ENCODE results near the gene ELK3.

Gene ELK3

DNA sequence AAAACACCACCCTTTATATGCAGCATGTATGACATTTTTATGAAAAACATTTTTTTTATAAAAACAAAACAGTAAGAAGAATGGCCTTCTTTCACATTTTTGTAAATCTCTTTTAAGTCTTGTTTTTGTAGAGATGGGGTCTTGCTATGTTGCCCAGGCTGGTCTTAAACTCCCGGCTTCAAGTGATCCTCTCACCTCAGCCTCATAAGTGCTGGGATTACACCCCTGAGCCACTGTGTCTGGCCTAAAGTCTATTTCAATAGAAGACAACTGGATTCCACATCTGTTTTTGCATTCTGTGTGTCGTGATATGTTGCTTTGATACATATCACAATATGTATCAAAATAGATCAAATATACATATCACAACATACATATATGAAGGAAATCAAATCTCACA is 98.9 kb downstream of the ELK3 start:
- H3K9ac ChIP-seq (ENCODE audit: low read length) = no peak overlapping the region
- no peak overlapping the region for H3K4ac ChIP-seq (ENCODE audit: low read depth, low read length)
- H2BK15ac ChIP-seq (replicated peaks; ENCODE audit: low read depth) = no peak overlapping the region
- H3K79me2 ChIP-seq (ENCODE audit: control insufficient read depth, insufficient read depth, low read length) = no peaks in the 10 kb centered on the region
- no peak overlapping the region for H4K5ac ChIP-seq (ENCODE audit: low read length)
- H3K27ac ChIP-seq (ENCODE audit: low read depth, low read length) = no peak overlapping the region
- H3K4me3 ChIP-seq (ENCODE audit: low read length) = no peak overlapping the region
- H3K36me3 ChIP-seq (ENCODE audit: control insufficient read depth, insufficient read depth, low read length) = no peaks in the 10 kb centered on the region
- H3K18ac ChIP-seq (ENCODE audit: low read length) = no peak overlapping the region
- no peak overlapping the region for H2BK5ac ChIP-seq (ENCODE audit: low read length)
- no peak overlapping the region for H3K4me2 ChIP-seq (ENCODE audit: low read length)
- no peak overlapping the region for H4K8ac ChIP-seq (ENCODE audit: low read depth, low read length)
- no peak overlapping the region for H2AK5ac ChIP-seq (ENCODE audit: low read length)
- no peak overlapping the region for H3K56ac ChIP-seq (ENCODE audit: low read length)
- DNase-seq = no peak
- no peaks in the 10 kb centered on the region for H3K4me1 ChIP-seq (ENCODE audit: control insufficient read depth, low read depth, low read length)
- no peaks in the 10 kb centered on the region for H3K27me3 ChIP-seq (ENCODE audit: insufficient read depth, low read length, poor library complexity)
- H2BK120ac ChIP-seq (ENCODE audit: low read depth, low read length) = no peak overlapping the region
- no peaks in the 10 kb centered on the region for H3K79me1 ChIP-seq (ENCODE audit: low read length)
- no peak overlapping the region for H3K23ac ChIP-seq (ENCODE audit: low read length)
- WGBS (ENCODE audit: extremely low coverage, insufficient coverage, low lambda C conversion rate) = no CpG with 5 or more reads among the region's 2 CpGs

- no CpG with 5 or more reads among the region's 3 CpGs for WGBS (ENCODE audit: extremely low coverage, insufficient coverage, low lambda C conversion rate)
Measured at GRCh38 chr12:96294831-96295230, 100.7 kb downstream of the ELK3 start.

DNA sequence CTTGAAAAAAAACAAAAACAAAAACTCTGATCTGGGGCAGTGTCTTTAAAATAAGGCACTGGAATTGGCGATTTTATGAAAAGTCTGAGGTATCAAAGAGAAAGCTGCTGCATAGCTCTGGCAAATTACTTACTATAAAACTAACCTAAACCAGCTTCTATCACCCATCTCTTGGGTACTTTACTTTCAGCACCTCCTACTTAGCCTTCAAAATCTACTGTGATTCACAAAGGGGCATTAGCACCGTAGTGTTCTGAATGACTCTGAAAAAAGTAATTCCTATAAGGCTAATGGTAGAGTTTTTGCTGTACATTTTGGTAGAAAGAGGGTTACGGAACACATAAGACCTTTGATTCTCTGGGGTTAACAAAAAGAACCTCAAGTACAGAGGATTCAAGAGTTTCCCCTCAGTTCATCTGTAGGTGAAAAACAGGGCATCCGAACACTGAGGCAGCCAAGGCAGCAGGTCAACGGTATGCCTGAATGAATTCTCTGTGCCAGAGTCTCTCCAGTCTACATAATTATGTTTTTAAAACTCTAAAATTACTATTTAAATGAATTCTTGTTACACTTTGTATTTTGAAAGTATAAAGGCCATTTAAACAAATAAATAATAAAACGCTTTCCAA is 101.5 kb downstream of the ELK3 start:
- Histone ChIP-seq H3K56ac (ENCODE audit: low read length) (no peak overlapping the region), H2AK5ac (ENCODE audit: low read length) (no peak overlapping the region), H3K36me3 (ENCODE audit: control insufficient read depth, insufficient read depth, low read length) (no peaks in the 10 kb centered on the region), H3K4me3 (ENCODE audit: low read length) (no peak overlapping the region), H3K4ac (ENCODE audit: low read depth, low read length) (no peak overlapping the region), H2BK120ac (ENCODE audit: low read depth, low read length) (no peak overlapping the region), H3K79me2 (ENCODE audit: control insufficient read depth, insufficient read depth, low read length) (no peaks in the 10 kb centered on the region), H2BK5ac (ENCODE audit: low read length) (no peak overlapping the region), H3K27me3 (ENCODE audit: insufficient read depth, low read length, poor library complexity) (no peaks in the 10 kb centered on the region), H3K4me1 (ENCODE audit: control insufficient read depth, low read depth, low read length) (no peaks in the 10 kb centered on the region), H3K27ac (ENCODE audit: low read depth, low read length) (no peak overlapping the region), H4K5ac (ENCODE audit: low read length) (no peak overlapping the region), H2BK15ac (replicated peaks; ENCODE audit: low read depth) (no peak overlapping the region), H3K9ac (ENCODE audit: low read length) (no peak overlapping the region), H4K8ac (ENCODE audit: low read depth, low read length) (no peak overlapping the region), H3K23ac (ENCODE audit: low read length) (no peak overlapping the region), H3K4me2 (ENCODE audit: low read length) (no peak overlapping the region), H3K79me1 (ENCODE audit: low read length) (no peaks in the 10 kb centered on the region), H3K18ac (ENCODE audit: low read length) (no peak overlapping the region)
- 100% methylated on average over 1 of the region's 6 CpGs for WGBS (ENCODE audit: extremely low coverage, insufficient coverage, low lambda C conversion rate)
- no peak for DNase-seq

More at GRCh38 chr12:96294831-96295230, 100.7 kb downstream of the ELK3 start:
- Histone ChIP-seq H3K18ac (ENCODE audit: low read length) (no peak overlapping the region), H2AK5ac (ENCODE audit: low read length) (no peak overlapping the region), H3K4me1 (ENCODE audit: control insufficient read depth, low read depth, low read length) (no peaks in the 10 kb centered on the region), H3K27me3 (ENCODE audit: insufficient read depth, low read length, poor library complexity) (no peaks in the 10 kb centered on the region), H3K36me3 (ENCODE audit: control insufficient read depth, insufficient read depth, low read length) (no peaks in the 10 kb centered on the region), H3K9ac (ENCODE audit: low read length) (no peak overlapping the region), H4K5ac (ENCODE audit: low read length) (no peak overlapping the region), H3K79me1 (ENCODE audit: low read length) (no peaks in the 10 kb centered on the region), H3K56ac (ENCODE audit: low read length) (no peak overlapping the region), H2BK15ac (replicated peaks; ENCODE audit: low read depth) (no peak overlapping the region), H3K4me2 (ENCODE audit: low read length) (no peak overlapping the region), H3K23ac (ENCODE audit: low read length) (no peak overlapping the region), H4K8ac (ENCODE audit: low read depth, low read length) (no peak overlapping the region), H3K27ac (ENCODE audit: low read depth, low read length) (no peak overlapping the region), H2BK5ac (ENCODE audit: low read length) (no peak overlapping the region), H2BK120ac (ENCODE audit: low read depth, low read length) (no peak overlapping the region), H3K4ac (ENCODE audit: low read depth, low read length) (no peak overlapping the region), H3K79me2 (ENCODE audit: control insufficient read depth, insufficient read depth, low read length) (no peaks in the 10 kb centered on the region), H3K4me3 (ENCODE audit: low read length) (no peak overlapping the region)
- DNase-seq = no peak

- no peak overlapping the region for H2BK120ac ChIP-seq (ENCODE audit: low read depth, low read length)
- no peak for DNase-seq
- no peak overlapping the region for H3K9ac ChIP-seq (ENCODE audit: low read length)
- H3K4me2 ChIP-seq (ENCODE audit: low read length) = no peak overlapping the region
- H3K23ac ChIP-seq (ENCODE audit: low read length) = no peak overlapping the region
- no peak overlapping the region for H2BK15ac ChIP-seq (replicated peaks; ENCODE audit: low read depth)
- H3K4ac ChIP-seq (ENCODE audit: low read depth, low read length) = no peak overlapping the region
- H3K18ac ChIP-seq (ENCODE audit: low read length) = no peak overlapping the region
- no peaks in the 10 kb centered on the region for H3K4me1 ChIP-seq (ENCODE audit: control insufficient read depth, low read depth, low read length)
- H3K79me2 ChIP-seq (ENCODE audit: control insufficient read depth, insufficient read depth, low read length) = no peaks in the 10 kb centered on the region
- WGBS (ENCODE audit: extremely low coverage, insufficient coverage, low lambda C conversion rate) = no CpG with 5 or more reads among the region's 4 CpGs
- no peaks in the 10 kb centered on the region for H3K36me3 ChIP-seq (ENCODE audit: control insufficient read depth, insufficient read depth, low read length)
- H2BK5ac ChIP-seq (ENCODE audit: low read length) = no peak overlapping the region
- no peak overlapping the region for H2AK5ac ChIP-seq (ENCODE audit: low read length)
- no peaks in the 10 kb centered on the region for H3K79me1 ChIP-seq (ENCODE audit: low read length)
- H3K27ac ChIP-seq (ENCODE audit: low read depth, low read length) = no peak overlapping the region
- no peak overlapping the region for H4K5ac ChIP-seq (ENCODE audit: low read length)
- no peak overlapping the region for H3K4me3 ChIP-seq (ENCODE audit: low read length)
- H4K8ac ChIP-seq (ENCODE audit: low read depth, low read length) = no peak overlapping the region
- no peak overlapping the region for H3K56ac ChIP-seq (ENCODE audit: low read length)
- H3K27me3 ChIP-seq (ENCODE audit: insufficient read depth, low read length, poor library complexity) = no peaks in the 10 kb centered on the region
Measured at GRCh38 chr12:96297504-96297903, 103.3 kb downstream of the ELK3 start.

DNA sequence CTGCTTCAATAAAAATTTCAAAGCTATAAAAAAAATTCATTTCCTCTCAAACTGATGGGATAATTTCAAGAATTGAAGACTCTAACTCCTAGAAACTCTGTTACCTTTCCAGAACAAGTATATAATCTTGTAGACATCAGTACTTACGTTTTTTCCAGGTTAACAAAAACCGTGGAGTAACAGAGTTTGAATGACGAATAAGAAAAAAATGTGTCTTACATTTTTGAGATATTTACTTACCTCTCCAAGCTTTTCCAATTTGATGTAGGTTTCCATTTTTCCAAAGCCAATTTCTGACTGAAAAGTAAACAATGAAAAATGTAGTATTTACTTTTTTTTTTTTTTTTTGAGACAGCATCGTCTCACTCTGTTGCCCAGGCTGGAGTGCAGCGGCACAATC is 105.9 kb downstream of the ELK3 start:
- H3K4me2 ChIP-seq (ENCODE audit: low read length) = no peak overlapping the region
- no peak overlapping the region for H2AK5ac ChIP-seq (ENCODE audit: low read length)
- H2BK5ac ChIP-seq (ENCODE audit: low read length) = no peak overlapping the region
- no peaks in the 10 kb centered on the region for H3K4me1 ChIP-seq (ENCODE audit: control insufficient read depth, low read depth, low read length)
- H3K4me3 ChIP-seq (ENCODE audit: low read length) = no peak overlapping the region
- no peak overlapping the region for H2BK120ac ChIP-seq (ENCODE audit: low read depth, low read length)
- DNase-seq = no peak
- no peaks in the 10 kb centered on the region for H3K79me2 ChIP-seq (ENCODE audit: control insufficient read depth, insufficient read depth, low read length)
- H2BK15ac ChIP-seq (replicated peaks; ENCODE audit: low read depth) = no peak overlapping the region
- no peak overlapping the region for H3K23ac ChIP-seq (ENCODE audit: low read length)
- H3K18ac ChIP-seq (ENCODE audit: low read length) = no peak overlapping the region
- no peaks in the 10 kb centered on the region for H3K27me3 ChIP-seq (ENCODE audit: insufficient read depth, low read length, poor library complexity)
- no peaks in the 10 kb centered on the region for H3K36me3 ChIP-seq (ENCODE audit: control insufficient read depth, insufficient read depth, low read length)
- no peaks in the 10 kb centered on the region for H3K79me1 ChIP-seq (ENCODE audit: low read length)
- no peak overlapping the region for H3K27ac ChIP-seq (ENCODE audit: low read depth, low read length)
- no peak overlapping the region for H3K4ac ChIP-seq (ENCODE audit: low read depth, low read length)
- no peak overlapping the region for H3K9ac ChIP-seq (ENCODE audit: low read length)
- no peak overlapping the region for H4K5ac ChIP-seq (ENCODE audit: low read length)
- WGBS (ENCODE audit: extremely low coverage, insufficient coverage, low lambda C conversion rate) = no CpG with 5 or more reads among the region's 5 CpGs
- no peak overlapping the region for H3K56ac ChIP-seq (ENCODE audit: low read length)
- no peak overlapping the region for H4K8ac ChIP-seq (ENCODE audit: low read depth, low read length)

- Histone ChIP-seq H2BK5ac (ENCODE audit: low read length) (no peak overlapping the region), H3K36me3 (ENCODE audit: control insufficient read depth, insufficient read depth, low read length) (no peaks in the 10 kb centered on the region), H3K79me1 (ENCODE audit: low read length) (no peaks in the 10 kb centered on the region), H3K27ac (ENCODE audit: low read depth, low read length) (no peak overlapping the region), H3K4me2 (ENCODE audit: low read length) (no peak overlapping the region), H2BK120ac (ENCODE audit: low read depth, low read length) (no peak overlapping the region), H2AK5ac (ENCODE audit: low read length) (no peak overlapping the region), H2BK15ac (replicated peaks; ENCODE audit: low read depth) (no peak overlapping the region), H3K9ac (ENCODE audit: low read length) (no peak overlapping the region), H3K23ac (ENCODE audit: low read length) (no peak overlapping the region), H3K4me3 (ENCODE audit: low read length) (no peak overlapping the region), H4K5ac (ENCODE audit: low read length) (no peak overlapping the region), H3K18ac (ENCODE audit: low read length) (no peak overlapping the region), H3K79me2 (ENCODE audit: control insufficient read depth, insufficient read depth, low read length) (no peaks in the 10 kb centered on the region), H3K4ac (ENCODE audit: low read depth, low read length) (no peak overlapping the region), H3K4me1 (ENCODE audit: control insufficient read depth, low read depth, low read length) (no peaks in the 10 kb centered on the region), H4K8ac (ENCODE audit: low read depth, low read length) (no peak overlapping the region), H3K56ac (ENCODE audit: low read length) (no peak overlapping the region), H3K27me3 (ENCODE audit: insufficient read depth, low read length, poor library complexity) (no peaks in the 10 kb centered on the region)
- DNase-seq = no peak
- 100% methylated on average over 2 of the region's 4 CpGs for WGBS (ENCODE audit: extremely low coverage, insufficient coverage, low lambda C conversion rate)
Measured at GRCh38 chr12:96301732-96302131, 107.6 kb downstream of the ELK3 start.
